OCI-M2 (cell line): ENCODE data around the gene TLCD3B.
"Not testable (repeated sequence)": the region's sequence is repeated elsewhere in the genome, so short reads cannot be mapped to it uniquely, and the experiment has no call there.

ENCODE experiments used
- DNase-seq: peaks from one replicate; lab custom pipeline; 2025; ENCODE audit not compliant: unreplicated experiment; lab: John Stamatoyannopoulos, UW

TLCD3B gene

GRCh38 chr16:30060836-30061554 lies 29.9 kb upstream of the TLCD3B start:
- DNase-seq: no peak

GRCh38 chr16:30060346-30060745 lies 29.3 kb upstream of the TLCD3B start:
- DNase-seq: no peak

- no peak for DNase-seq
These were observed 24.0 kb upstream of the TLCD3B start for GRCh38 chr16:30054959-30055553.

- DNase-seq: no peak
These were observed 23.4 kb upstream of the TLCD3B start for GRCh38 chr16:30054451-30054850.

- DNase-seq: no peak
These were observed 22.4 kb upstream of the TLCD3B start for GRCh38 chr16:30053376-30054015.

GRCh38 chr16:30052671-30053372 lies 21.8 kb upstream of the TLCD3B start:
- no peak for DNase-seq

GRCh38 chr16:30051518-30051917 lies 20.4 kb upstream of the TLCD3B start:
- DNase-seq: no peak

- no peak for DNase-seq
These were observed 18.8 kb upstream of the TLCD3B start for GRCh38 chr16:30049871-30050270.

- no peak for DNase-seq
These were observed 15.5 kb upstream of the TLCD3B start for GRCh38 chr16:30046588-30046987.

- DNase-seq: no peak
These were observed 15.1 kb upstream of the TLCD3B start for GRCh38 chr16:30046178-30046577.

- no peak for DNase-seq
These were observed 10.8 kb upstream of the TLCD3B start for GRCh38 chr16:30041841-30042240.

GRCh38 chr16:30040690-30041089 lies 9.6 kb upstream of the TLCD3B start:
- not testable (repeated sequence) for DNase-seq

- no peak for DNase-seq
These were observed 9.2 kb upstream of the TLCD3B start for GRCh38 chr16:30040221-30040620.

- DNase-seq: no peak
These were observed 2.2 kb upstream of the TLCD3B start for GRCh38 chr16:30033270-30033669.

- DNase-seq: peak; percentile 27
These were observed 1.2 kb upstream of the TLCD3B start for GRCh38 chr16:30032083-30032819.

- DNase-seq: no peak
These were observed 427 bp upstream of the TLCD3B start for GRCh38 chr16:30031477-30031918.

GRCh38 chr16:30030011-30030685 lies 923 bp downstream of the TLCD3B start:
- DNase-seq: no peak

GRCh38 chr16:30028438-30029076 lies 2.5 kb downstream of the TLCD3B start:
- DNase-seq: no peak

GRCh38 chr16:30027588-30028437 lies 3.3 kb downstream of the TLCD3B start:
- no peak for DNase-seq
